Fibroblast of lung (primary cell): Measurements from ENCODE around the gene SERTAD3.

Experiments
- EZH2 ChIP-seq: IDR thresholded peaks from 2 replicates; pipeline ENCODE4 v1.5.1; 2012; ENCODE audit warnings: low read length, control low read depth, mild to moderate bottlenecking; ENCODE audit errors: missing control alignments
- TF ChIP-seq, protein P1 (sequence below), 2 donors: IDR thresholded peaks in 1 of 2; conservative IDR thresholded peaks in 1 of 2; 1 replicate in 1 of 2; 2 replicates in 1 of 2; pipeline ENCODE4 v1.5.1; 2011 to 2012; ENCODE audit warnings: low read length in 2 of 2, control low read depth in 1 of 2, inconsistent platforms in 1 of 2, low read depth in 1 of 2, mild to moderate bottlenecking in 1 of 2

DNA sequence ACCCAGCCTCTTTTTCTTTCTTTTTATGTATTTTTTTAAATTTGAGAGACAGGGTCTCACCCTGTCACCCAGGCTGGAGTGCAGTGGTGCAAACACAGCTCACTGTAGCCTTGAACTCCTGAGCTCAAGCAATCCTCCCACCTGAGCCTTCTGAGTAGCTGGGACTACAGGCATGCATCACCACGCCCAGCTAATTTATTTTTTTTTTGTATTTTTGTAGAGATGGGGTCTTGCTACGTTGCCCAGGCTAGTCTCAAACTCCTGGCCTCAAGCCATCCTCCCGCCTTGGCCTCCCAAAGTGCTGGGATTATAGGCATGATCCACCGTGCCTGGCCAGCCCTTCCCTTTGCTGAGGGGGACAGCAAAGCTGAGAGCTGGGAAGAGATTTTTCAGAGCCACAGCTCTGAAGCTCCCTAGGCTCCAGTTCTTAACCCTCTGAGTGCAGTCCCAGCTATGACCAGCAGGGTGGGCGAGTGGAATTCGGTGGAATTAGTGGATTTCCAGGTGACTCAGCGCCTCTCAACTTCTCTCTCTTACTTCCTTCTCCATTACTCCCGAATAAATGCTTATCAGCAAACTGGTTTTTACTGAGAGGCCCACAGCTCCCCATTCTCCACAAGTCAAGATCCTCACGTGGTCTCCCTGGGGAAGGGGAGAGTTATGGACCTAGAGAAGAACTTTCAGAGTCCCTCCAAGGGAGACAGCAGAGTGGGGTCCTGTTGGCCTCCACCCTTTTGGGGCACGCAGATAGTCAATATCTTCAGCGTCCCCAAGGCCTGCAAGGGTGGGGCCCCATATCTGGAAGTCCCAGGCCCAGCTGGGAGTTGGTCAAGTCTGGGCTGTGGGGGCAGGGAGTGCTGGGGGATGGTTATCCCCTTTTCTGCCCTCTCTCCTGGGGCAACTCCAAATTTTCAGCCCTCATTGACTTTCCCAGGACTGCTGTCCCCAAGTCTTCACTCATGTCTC is 20.2 kb upstream of the SERTAD3 start:
- TF ChIP-seq, protein P1, sequence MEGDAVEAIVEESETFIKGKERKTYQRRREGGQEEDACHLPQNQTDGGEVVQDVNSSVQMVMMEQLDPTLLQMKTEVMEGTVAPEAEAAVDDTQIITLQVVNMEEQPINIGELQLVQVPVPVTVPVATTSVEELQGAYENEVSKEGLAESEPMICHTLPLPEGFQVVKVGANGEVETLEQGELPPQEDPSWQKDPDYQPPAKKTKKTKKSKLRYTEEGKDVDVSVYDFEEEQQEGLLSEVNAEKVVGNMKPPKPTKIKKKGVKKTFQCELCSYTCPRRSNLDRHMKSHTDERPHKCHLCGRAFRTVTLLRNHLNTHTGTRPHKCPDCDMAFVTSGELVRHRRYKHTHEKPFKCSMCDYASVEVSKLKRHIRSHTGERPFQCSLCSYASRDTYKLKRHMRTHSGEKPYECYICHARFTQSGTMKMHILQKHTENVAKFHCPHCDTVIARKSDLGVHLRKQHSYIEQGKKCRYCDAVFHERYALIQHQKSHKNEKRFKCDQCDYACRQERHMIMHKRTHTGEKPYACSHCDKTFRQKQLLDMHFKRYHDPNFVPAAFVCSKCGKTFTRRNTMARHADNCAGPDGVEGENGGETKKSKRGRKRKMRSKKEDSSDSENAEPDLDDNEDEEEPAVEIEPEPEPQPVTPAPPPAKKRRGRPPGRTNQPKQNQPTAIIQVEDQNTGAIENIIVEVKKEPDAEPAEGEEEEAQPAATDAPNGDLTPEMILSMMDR (conservative IDR thresholded peaks at IDR 0.05 in 1 of 2, IDR thresholded peaks at IDR 0.05 in 1 of 2; ENCODE audit: low read depth in 1 of 2, low read length in 2 of 2): peak; percentile 91 to 92
- TF ChIP-seq EZH2: no peak
